Uterus (tissue), 2 donors: ENCODE results near the gene RTKN.

Experiments used
- CTCF ChIP-seq, 4 experiments: fragments of 200-600 bp in 2 of 4; fragments of 450-650 bp in 2 of 4; sonication (generic) in 2 of 4; IDR thresholded peaks; one replicate each; pipeline ENCODE4 v1.5.1; 2016 to 2019; ENCODE audit warnings: antibody characterized with exemption in 4 of 4, mild to moderate bottlenecking in 2 of 4, moderate library complexity in 1 of 4
- POLR2A ChIP-seq, 2 donors: fragments of 450-650 bp; IDR thresholded peaks; one replicate each; pipeline ENCODE4 v1.6.1; 2016; ENCODE audit warnings: antibody characterized with exemption in 2 of 2, mild to moderate bottlenecking in 1 of 2, moderate library complexity in 1 of 2

GRCh38 chr2:74381751-74382150 lies 60.0 kb downstream of the RTKN start:
- TF ChIP-seq POLR2A (IDR thresholded peaks at IDR 0.05) (no peak), CTCF (IDR thresholded peaks at IDR 0.05) (no peak)
